HL-60/S4 treated with retinoic acid at 250 ng/mL for 4 days and 3 days (cell line): ENCODE results near the gene EIF4G3.
"Not testable (repeated sequence)": the region's sequence is repeated elsewhere in the genome, so short reads cannot be mapped to it uniquely, and the experiment has no call there.

ENCODE experiments used
- in situ Hi-C: fragments of 300-500 bp; cut with MboI; formaldehyde crosslinking; loops from 2 replicates; pipeline ENCODE4 v1.7.0; 2022; ENCODE audit warnings: low sequenced_read_pairs

EIF4G3 gene

GRCh38 chr1:20885121-20885520 lies 291.6 kb downstream of the EIF4G3 start:
- in situ Hi-C loops: no loop called here

DNA sequence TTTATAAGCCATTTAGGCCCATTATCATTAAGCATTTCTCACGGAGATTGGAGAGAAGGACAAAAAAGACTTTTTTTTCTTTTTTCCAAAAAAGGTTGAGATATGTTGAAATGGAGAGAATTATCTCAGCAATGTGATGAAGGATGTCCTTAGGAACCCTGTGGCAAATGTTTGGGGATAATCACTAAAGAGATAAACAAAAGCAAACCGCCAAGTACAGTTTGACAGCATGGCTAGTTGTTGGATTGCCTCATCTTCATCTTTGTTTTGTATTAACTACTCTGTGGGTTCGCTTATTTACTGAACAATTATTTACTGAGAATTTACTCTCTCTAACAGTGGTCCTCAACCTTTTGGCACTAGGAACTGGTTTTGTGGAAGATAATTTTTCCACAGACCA lies 292.2 kb downstream of the EIF4G3 start:
- in situ Hi-C loops: no loop called here

DNA sequence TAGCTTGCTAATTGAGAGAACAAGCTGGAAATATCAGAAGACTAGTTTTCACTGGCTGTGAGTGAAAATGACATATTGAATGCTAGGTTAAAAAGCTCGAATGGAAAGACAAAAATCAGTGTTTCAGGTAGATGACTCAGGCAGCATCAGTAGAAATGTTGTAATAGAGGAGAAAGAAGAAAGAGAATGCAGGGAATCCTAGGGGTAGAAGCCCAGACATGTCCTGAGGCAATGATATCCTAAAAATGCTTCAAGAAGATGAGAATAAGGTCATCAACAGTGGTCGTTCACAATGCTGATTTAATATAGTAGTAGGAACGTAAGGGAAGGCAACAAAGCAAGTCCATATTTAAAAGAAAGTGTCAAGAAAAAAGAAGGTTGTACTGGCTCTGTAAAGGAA lies 292.9 kb downstream of the EIF4G3 start:
- in situ Hi-C loops: no loop called here

DNA sequence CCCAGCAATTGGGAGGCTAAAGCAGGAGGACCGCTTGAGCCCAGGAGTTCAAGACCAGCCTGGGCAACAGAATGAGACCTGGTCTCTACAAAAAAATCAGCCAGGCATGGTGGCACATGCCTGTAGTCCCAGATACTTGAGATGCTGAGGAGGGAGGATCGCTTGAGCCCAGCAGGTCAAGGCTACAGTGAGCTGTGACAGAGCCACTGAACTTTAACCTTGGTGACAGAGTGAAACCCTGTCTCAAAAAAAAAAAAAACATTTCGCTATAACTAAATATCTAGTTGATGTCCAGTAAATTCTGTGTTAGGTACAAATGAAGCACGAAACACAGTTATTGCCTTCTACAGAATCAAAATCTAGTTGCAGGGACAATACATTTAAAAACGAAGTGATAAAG lies 293.9 kb downstream of the EIF4G3 start:
- in situ Hi-C loops: no loop called here

GRCh38 chr1:20878799-20879198 lies 297.9 kb downstream of the EIF4G3 start:
- in situ Hi-C loops: no loop called here

DNA sequence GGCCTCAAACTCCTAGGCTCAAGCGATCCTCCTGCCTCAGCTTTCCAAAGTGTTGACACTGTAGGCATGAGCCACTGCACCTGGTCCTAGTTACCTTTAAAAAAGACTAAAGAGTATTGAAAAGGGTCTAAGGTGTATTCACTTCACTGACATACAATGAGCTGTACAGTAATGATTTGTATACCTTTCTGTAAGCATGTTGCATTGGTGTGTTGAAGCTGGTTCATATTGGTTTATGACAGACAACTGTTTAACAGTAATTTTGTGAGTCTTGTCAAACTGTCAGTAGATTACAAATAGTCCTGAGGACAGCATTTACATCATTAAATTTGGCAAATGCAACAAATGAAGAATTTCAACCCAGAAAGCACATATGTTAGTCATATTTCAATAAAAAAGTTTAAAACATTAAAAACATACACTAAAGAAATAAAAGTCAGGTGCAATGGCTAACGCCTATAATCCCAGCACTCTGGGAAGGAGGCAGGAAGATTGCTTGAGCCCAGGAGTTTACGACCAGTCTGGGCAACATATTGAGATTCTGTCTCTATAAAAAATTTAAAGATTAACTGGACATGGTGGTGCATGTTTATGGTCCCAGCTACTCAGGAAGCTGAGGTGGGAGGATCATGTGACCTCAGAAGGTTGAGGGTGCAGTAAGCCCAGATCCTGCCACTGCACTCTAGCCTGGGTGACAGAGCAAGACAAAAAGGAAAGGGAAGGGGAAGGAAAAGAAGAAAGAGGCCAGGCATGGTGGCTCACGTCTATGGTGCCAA lies 301.3 kb downstream of the EIF4G3 start:
- in situ Hi-C loops: no loop called here

- in situ Hi-C loops: no loop called here
Observed at GRCh38 chr1:20873311-20873710, 303.4 kb downstream of the EIF4G3 start.

DNA sequence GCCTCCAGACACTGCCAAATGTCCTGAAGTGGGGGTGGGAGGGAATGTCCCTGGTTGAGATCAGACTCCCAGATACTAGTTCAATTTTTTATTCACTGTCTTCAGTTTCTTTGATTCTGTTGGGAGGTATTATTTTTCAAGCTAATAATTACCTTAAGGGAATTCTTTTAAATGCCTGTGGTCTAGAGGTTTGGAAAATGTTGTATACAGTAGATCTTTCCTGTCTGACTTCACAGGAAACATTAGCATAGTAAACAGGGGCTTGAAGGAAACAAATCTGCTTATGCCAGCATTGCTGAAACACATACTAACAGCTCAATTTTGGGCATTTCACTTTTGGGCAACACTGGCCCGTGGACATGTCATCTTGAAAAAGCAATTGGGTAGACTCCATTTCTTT lies 305.3 kb downstream of the EIF4G3 start:
- in situ Hi-C loops: no loop called here

DNA sequence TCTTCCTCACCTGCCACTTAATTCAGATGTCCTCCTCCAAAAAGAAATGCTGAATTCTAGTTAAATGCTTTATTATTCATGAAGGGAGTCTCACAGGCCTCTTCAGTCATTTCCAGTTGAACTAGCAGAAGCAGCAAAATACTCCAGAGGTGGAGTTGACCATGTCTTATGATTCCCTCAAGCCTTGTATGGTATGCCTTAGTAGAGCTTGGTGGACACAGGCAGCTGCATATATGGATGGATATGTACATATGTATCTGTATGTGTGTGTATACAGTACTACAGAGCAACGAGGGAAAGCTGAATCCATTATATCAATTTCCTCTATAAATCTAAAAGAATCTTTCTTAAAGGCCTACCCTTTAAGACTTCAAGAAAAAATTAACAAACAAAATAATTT lies 306.0 kb downstream of the EIF4G3 start:
- in situ Hi-C loops: no loop called here

DNA sequence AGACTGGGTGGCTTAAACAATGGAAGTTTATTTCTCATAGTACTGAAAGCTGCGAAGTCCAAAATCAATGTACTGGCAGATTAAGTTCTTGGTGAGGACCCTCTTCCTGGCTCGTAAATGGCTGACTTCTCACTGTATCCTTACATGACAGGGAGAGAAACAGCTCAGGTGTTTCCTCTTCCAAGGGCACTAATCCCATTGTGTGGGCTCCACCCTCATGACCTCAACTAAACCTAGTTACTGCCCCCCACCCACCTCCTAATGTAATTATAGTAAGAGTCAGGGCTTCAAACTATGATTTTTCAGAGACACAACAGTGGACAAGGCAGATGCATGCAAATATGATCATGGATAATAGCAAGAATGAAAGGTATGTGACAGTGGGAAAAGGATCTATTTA lies 308.4 kb downstream of the EIF4G3 start:
- in situ Hi-C loops: no loop called here

- in situ Hi-C loops: no loop called here
Observed at GRCh38 chr1:20867847-20868246, 308.9 kb downstream of the EIF4G3 start.

DNA sequence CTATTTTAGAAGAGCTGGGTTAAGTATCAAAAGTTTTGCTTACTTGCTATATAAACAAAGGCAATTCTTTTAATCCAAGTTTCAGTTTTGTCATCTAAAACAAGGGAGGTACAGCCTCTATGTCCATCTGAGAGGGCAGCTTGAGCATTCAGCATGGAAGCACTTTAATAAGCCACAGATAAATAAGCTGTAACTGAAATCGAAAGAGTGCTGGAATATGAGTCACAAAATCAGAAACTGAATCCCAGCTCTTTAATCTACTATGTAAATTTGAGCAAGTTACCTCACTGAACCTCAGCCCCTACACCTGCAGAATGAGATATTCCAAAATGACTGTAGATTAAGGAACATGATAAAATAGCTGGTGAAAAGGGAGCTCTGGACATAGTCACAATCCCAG lies 309.6 kb downstream of the EIF4G3 start:
- in situ Hi-C loops: no loop called here

GRCh38 chr1:20865001-20865400 lies 311.7 kb downstream of the EIF4G3 start:
- in situ Hi-C loops: no loop called here

- in situ Hi-C loops: no loop called here
Observed at GRCh38 chr1:20854529-20854928, 322.2 kb downstream of the EIF4G3 start.

DNA sequence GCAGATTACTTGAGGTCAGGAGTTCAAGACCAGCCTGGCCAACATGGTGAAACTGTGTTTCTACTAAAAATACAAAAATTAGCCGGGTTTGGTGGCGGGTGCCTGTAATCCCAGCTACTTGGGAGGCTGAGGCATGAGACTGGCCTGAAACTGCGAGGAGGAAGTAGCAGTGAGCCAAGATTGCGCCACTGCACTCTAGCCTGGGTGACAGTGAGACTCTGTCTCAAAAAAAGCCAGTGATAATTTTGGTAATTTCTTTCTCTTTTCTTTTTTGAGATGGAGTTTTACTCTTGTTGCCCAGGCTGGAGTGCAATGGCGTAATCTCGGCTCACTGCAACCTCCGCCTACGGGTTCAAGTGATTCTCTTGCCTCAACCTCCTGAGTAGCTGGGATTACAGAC lies 324.9 kb downstream of the EIF4G3 start:
- in situ Hi-C loops: not testable (repeated sequence)

GRCh38 chr1:20850021-20850420 lies 326.7 kb downstream of the EIF4G3 start:
- in situ Hi-C loops: no loop called here

GRCh38 chr1:20849100-20849499 lies 327.6 kb downstream of the EIF4G3 start:
- in situ Hi-C loops: no loop called here

DNA sequence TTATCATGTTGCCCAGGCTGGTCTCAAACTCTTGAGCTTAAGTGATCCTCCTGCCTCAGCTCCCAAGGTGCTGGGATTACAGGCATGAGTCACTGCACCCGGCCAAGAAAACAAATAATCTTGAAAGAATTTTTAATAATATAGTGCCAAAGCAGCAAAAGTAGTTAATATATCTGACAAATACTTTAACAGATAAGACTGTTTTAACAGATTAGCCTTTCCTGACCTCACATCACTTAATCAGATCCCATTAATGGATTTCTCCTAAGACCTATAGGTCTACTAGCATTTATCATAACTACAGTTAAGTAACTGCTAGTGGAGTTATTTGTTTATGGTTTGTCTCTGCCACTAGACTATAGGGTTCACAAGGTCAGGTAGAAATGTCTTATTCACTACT lies 328.5 kb downstream of the EIF4G3 start:
- in situ Hi-C loops: no loop called here

DNA sequence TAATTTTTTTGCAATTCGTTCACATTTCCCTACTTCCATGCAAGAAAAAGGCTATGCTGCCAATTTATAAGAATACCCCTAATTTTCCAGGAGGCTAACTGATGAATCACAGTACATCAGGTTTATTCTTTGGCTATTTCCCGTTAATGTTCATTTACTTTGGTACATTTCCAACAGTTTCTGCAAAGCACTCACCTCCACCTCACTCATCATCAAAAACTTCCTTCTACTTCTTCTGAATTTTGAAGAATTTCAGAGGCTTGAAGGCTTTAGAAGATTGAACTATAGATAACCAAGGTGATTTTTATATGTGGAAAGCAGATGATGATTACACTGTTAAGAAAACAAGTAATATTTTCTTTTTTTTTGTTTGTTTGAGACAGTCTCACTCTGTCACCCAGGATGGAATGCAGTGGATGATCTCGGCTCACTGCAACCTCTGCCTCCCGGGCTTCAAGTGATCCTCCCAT lies 329.1 kb downstream of the EIF4G3 start:
- in situ Hi-C loops: no loop called here

GRCh38 chr1:20846461-20847374 lies 330.0 kb downstream of the EIF4G3 start:
- in situ Hi-C loops: no loop called here

- in situ Hi-C loops: no loop called here
Observed at GRCh38 chr1:20840731-20841130, 336.0 kb downstream of the EIF4G3 start.
